Amygdala (tissue), 56 donors: Measurements from ENCODE around the gene PPIL3.
"Not testable (repeated sequence)": the region's sequence is repeated elsewhere in the genome, so short reads cannot be mapped to it uniquely, and the experiment has no call there.

Experiments used
- DNase-seq, 56 donors: peaks; one replicate each; lab custom pipeline; 2025; lab: John Stamatoyannopoulos, UW

Gene PPIL3

GRCh38 chr2:200888704-200889625, at the start of gene PPIL3, which contains the start of gene NIF3L1:
TSS of gene PPIL3 (minus strand) at chr2:200889077. CDS start at chr2:200887615, 1,462 bp downstream.
TSS of gene NIF3L1 (plus strand) at chr2:200889371. CDS start at chr2:200891944, 2,573 bp downstream.
- DNase-seq: peak; percentile 53 to 96 (median 88)

GRCh38 chr2:200930947-200931626, 42.2 kb upstream of the PPIL3 start:
- no peak for DNase-seq

GRCh38 chr2:200929334-200930249, 40.7 kb upstream of the PPIL3 start:
- no peak for DNase-seq

- no peak for DNase-seq
Measured at GRCh38 chr2:200922439-200922838, 33.6 kb upstream of the PPIL3 start.

- no peak for DNase-seq
Measured at GRCh38 chr2:200913654-200914053, 24.8 kb upstream of the PPIL3 start.

GRCh38 chr2:200909958-200910357, 21.1 kb upstream of the PPIL3 start:
- no peak for DNase-seq

GRCh38 chr2:200905618-200906296, 16.9 kb upstream of the PPIL3 start:
- DNase-seq: peak in 50 of 56 donors; percentile 1 to 81 (median 30)

- peak in 26 of 56 donors; percentile 0 to 65 (median 8) for DNase-seq
Measured at GRCh38 chr2:200901459-200902072, 12.7 kb upstream of the PPIL3 start.

GRCh38 chr2:200899482-200899881, 10.6 kb upstream of the PPIL3 start:
- DNase-seq: no peak

- DNase-seq: not testable (repeated sequence)
Measured at GRCh38 chr2:200881715-200882249, 7.1 kb downstream of the PPIL3 start.

- no peak for DNase-seq
Measured at GRCh38 chr2:200878289-200878880, 10.5 kb downstream of the PPIL3 start.

- DNase-seq: no peak
Measured at GRCh38 chr2:200877443-200877842, 11.4 kb downstream of the PPIL3 start.

GRCh38 chr2:200873560-200873959, 15.3 kb downstream of the PPIL3 start:
- no peak for DNase-seq

- DNase-seq: no peak
Measured at GRCh38 chr2:200871151-200871550, 17.7 kb downstream of the PPIL3 start.

- no peak for DNase-seq
Measured at GRCh38 chr2:200869014-200869413, 19.9 kb downstream of the PPIL3 start.

GRCh38 chr2:200864176-200865034, 24.5 kb downstream of the PPIL3 start, which contains the start of gene CLK1:
TSS of gene CLK1 (minus strand) at chr2:200864658. CDS start at chr2:200861862, 2,796 bp downstream.
- peak; percentile 73 to 98 (median 92) for DNase-seq

GRCh38 chr2:200863782-200864175, 25.1 kb downstream of the PPIL3 start:
- DNase-seq: peak in 13 of 56 donors; percentile 20 to 74 (median 44)
